Fibroblast of lung (primary cell): Measurements from ENCODE around the gene ABR.

ENCODE experiments used
- CTCF ChIP-seq, 2 donors: IDR thresholded peaks in 1 of 2; conservative IDR thresholded peaks in 1 of 2; 1 replicate in 1 of 2; 2 replicates in 1 of 2; pipeline ENCODE4 v1.5.1; 2011 to 2012; ENCODE audit warnings: low read length in 2 of 2, control low read depth in 1 of 2, inconsistent platforms in 1 of 2, low read depth in 1 of 2, mild to moderate bottlenecking in 1 of 2
- EZH2 ChIP-seq: IDR thresholded peaks from 2 replicates; pipeline ENCODE4 v1.5.1; 2012; ENCODE audit warnings: low read length, control low read depth, mild to moderate bottlenecking; ENCODE audit errors: missing control alignments

DNA sequence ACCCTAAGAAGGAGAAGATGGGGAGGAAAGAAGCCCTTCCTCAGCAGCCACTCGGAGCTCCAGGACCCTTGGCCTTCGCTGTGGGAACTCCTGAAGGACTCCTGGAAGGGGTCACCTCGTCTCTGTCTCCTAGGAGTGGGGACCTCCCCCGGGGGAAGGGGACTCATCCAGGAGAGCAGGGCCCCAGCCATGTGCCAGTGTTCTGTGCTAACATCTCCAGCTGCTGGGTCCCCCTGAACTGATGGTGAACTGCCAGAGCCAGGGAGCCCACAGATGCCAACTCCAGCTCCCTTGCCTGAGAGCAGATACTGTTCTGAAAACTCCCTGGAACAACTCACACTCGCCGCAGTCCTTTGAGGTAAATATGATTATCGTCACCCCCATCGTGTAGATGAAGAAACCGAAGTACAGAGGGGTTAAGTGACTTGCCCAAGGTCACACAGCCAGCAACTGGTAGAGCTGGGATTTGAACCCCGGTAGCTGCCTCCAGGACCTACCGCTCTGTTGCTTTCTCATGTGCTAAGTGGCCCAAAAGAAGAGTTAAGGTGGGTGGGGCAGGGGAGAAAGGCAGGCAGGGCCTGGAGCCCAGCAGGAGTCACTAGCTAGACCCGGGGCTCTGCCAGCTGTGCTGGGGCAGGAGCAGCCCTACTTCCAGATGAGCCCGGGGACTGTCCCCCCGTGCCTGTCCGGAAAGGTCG is 172.3 kb downstream of the ABR start:
- TF ChIP-seq CTCF (conservative IDR thresholded peaks at IDR 0.05 in 1 of 2, IDR thresholded peaks at IDR 0.05 in 1 of 2; ENCODE audit: low read depth in 1 of 2, low read length in 2 of 2) (no peak), EZH2 (no peak)
